Activated naive CD8-positive, alpha-beta T cell (primary cell): ENCODE results near the gene CCDC116.

Experiments used
- H3K27ac Mint-ChIP-seq: one replicate; pipeline ENCODE4 v1.8.0; 2021; ENCODE audit warnings: mixed read lengths
- H3K27me3 Mint-ChIP-seq: one replicate; pipeline ENCODE4 v1.8.0; 2021; ENCODE audit warnings: mixed read lengths
- H3K36me3 Mint-ChIP-seq: one replicate; pipeline ENCODE4 v1.8.0; 2021; ENCODE audit warnings: mixed read lengths
- H3K4me1 Mint-ChIP-seq: one replicate; pipeline ENCODE4 v1.8.0; 2021; ENCODE audit warnings: low read depth, mixed read lengths
- H3K4me3 Mint-ChIP-seq: one replicate; pipeline ENCODE4 v1.8.0; 2021; ENCODE audit warnings: mild to moderate bottlenecking, mixed read lengths
- H3K9me3 Mint-ChIP-seq: one replicate; pipeline ENCODE4 v1.8.0; 2021; ENCODE audit warnings: low read depth, mixed read lengths

CCDC116 gene

GRCh38 chr22:21622011-21622918 is 10.3 kb upstream of the CCDC116 start:
- peaks cover 24% of the 10 kb centered on the region for H3K4me1 Mint-ChIP-seq
- H3K4me3 Mint-ChIP-seq, result no peak overlapping the region
- no peaks in the 10 kb centered on the region for H3K9me3 Mint-ChIP-seq
- H3K36me3 Mint-ChIP-seq, result no peaks in the 10 kb centered on the region
- H3K27me3 Mint-ChIP-seq, result no peaks in the 10 kb centered on the region
- peak overlapping the region; percentile 58 for H3K27ac Mint-ChIP-seq

DNA sequence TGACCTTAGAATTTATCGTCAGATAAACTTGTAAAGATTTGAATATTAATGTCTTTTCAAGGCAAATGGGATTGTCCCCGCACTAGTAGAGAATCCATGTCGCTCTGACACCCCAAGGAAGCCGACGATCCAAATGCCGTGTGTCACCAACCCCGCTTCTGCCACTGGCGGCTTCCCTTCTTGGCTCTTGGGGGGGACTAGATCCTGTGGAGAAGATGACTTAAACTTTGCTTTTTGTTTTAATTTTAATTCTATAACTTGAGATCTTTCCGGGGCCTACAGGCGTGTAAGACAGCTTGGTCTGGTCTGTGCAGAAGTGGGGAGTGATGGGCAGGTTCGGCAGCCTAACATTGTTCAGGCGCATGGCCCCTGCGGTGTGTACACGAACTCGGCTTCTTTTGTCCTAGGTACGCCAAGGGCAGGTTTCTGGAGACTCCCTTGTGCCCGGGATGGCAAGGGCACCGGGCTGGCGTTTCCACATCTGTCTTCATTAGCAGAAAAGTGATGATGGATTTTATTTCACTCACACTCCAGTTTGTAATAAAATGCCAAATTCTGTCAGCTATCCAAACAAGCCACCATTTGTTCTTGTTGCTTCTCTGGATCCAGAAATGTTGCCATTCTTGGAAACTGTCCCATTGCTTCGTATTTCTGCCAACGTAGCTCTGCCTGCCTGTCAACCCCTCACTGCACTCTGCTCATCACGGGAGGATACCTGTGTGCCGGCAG is 9.5 kb upstream of the CCDC116 start:
- Mint-ChIP-seq H3K36me3 (peaks cover 4% of the 10 kb centered on the region), H3K27ac (peak overlapping the region; percentile 58), H3K4me1 (peaks cover 31% of the 10 kb centered on the region), H3K9me3 (no peaks in the 10 kb centered on the region), H3K4me3 (no peak overlapping the region), H3K27me3 (no peaks in the 10 kb centered on the region)

DNA sequence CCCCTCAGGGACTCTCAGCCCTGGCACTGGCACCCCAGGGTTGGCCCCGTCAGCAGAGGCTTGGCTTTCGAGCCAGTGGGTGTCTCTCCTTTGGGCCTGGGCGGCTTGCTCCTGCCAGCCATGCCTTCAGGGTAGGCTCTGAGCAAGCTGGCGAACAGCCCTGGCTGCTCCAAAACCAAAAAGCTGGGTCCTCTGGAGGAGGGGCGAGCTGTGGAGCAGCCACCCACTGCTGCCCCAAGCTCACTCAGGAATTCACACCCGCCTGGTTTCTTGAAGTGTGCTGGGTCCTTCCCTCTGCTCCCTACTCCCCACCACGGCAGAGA is 9.0 kb upstream of the CCDC116 start:
- peak overlapping the region; percentile 58 for H3K27ac Mint-ChIP-seq
- H3K4me3 Mint-ChIP-seq, result no peak overlapping the region
- H3K36me3 Mint-ChIP-seq, result peaks cover 4% of the 10 kb centered on the region
- no peaks in the 10 kb centered on the region for H3K27me3 Mint-ChIP-seq
- no peaks in the 10 kb centered on the region for H3K9me3 Mint-ChIP-seq
- peaks cover 34% of the 10 kb centered on the region for H3K4me1 Mint-ChIP-seq

DNA sequence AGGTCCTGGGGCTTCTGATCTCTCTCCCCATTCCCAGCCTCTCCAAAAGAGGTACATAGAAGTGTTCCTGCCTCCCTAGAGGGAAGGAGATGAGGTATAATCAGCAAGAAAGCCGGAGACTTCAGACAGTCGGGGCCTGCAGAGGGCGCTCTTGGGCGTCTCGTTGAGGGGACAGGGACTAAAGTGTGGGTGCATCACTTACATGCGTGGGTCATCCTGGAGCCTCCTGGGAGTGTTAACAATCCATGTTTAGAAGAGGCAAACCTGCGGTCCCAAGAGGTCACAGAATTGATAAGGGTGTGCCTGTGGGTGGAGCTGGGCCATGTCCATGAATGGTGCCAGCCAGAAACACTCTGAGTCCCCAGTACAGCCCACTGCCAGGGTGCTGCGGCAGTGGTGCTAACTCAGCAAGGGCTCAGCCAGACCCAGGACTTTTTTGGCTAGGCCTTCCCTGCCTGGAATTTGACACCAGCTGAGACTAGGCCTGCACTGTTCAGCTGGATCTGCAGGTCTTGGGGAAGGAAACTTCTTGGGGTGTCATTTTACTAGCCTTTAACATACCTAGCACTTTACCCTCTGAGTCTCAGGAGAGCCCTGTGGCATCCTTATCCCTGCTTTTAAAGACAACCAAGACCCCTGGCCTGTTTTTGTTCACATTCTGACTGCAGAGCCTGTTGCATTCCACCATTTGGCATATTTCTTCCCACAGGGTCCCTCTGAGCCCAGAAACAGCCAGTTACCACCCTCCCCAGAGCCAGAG is 8.3 kb upstream of the CCDC116 start:
- H3K27ac Mint-ChIP-seq, result peak overlapping the region; percentile 64
- no peak overlapping the region for H3K4me3 Mint-ChIP-seq
- no peaks in the 10 kb centered on the region for H3K27me3 Mint-ChIP-seq
- peaks cover 4% of the 10 kb centered on the region for H3K36me3 Mint-ChIP-seq
- peaks cover 35% of the 10 kb centered on the region for H3K4me1 Mint-ChIP-seq
- no peaks in the 10 kb centered on the region for H3K9me3 Mint-ChIP-seq

DNA sequence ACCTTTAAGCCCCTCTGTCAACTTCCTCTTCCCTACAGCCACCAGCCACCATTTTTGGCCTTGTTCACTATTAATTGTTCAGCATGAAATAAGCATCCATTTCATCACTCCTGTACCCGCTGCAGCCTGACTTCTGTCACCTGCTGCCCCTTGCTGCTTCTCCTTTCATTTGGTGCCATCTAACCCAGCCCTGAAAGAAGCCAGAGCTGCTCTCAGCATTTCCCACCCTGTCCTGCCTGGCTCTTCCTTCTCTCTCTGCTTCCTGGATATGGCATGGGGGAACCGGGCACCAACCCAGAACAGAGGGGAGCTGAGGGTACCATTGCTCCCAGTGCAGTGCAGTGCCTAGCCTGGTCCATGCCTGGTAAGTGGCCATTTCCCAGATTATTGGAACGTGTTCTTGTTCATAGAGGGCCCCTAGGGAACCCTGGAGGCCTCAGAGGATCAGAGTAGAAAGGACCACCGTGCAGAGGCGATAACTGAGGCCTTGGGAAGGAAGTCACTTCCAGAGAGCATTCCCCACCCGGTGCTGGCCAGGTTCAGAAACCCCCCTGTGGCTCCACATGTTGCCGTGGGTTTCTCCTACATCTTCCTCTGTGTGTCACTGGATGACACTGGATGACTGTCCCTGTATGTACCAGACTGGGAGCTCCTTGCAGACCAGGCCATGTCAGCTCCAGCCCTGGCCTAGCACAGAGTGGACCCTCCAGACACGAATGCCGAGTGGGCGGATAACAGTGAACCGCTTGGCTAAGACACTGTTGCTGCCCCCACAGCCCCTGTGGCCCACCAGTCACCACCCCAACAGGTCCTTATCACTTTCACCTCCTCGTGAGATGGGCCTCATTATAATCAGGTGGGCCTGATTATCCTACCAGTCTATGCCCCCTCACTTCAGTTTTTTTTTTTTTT is 7.4 kb upstream of the CCDC116 start:
- peaks cover 35% of the 10 kb centered on the region for H3K4me1 Mint-ChIP-seq
- peak overlapping the region; percentile 5 for H3K4me3 Mint-ChIP-seq
- peaks cover 4% of the 10 kb centered on the region for H3K36me3 Mint-ChIP-seq
- no peaks in the 10 kb centered on the region for H3K9me3 Mint-ChIP-seq
- H3K27ac Mint-ChIP-seq, result peak overlapping the region; percentile 35
- H3K27me3 Mint-ChIP-seq, result no peaks in the 10 kb centered on the region

GRCh38 chr22:21626073-21626734 is 6.4 kb upstream of the CCDC116 start:
- Mint-ChIP-seq H3K4me1 (peaks cover 38% of the 10 kb centered on the region), H3K27me3 (no peaks in the 10 kb centered on the region), H3K27ac (peak overlapping the region; percentile 83), H3K9me3 (no peaks in the 10 kb centered on the region), H3K4me3 (peak overlapping the region; percentile 59), H3K36me3 (peaks cover 4% of the 10 kb centered on the region)

DNA sequence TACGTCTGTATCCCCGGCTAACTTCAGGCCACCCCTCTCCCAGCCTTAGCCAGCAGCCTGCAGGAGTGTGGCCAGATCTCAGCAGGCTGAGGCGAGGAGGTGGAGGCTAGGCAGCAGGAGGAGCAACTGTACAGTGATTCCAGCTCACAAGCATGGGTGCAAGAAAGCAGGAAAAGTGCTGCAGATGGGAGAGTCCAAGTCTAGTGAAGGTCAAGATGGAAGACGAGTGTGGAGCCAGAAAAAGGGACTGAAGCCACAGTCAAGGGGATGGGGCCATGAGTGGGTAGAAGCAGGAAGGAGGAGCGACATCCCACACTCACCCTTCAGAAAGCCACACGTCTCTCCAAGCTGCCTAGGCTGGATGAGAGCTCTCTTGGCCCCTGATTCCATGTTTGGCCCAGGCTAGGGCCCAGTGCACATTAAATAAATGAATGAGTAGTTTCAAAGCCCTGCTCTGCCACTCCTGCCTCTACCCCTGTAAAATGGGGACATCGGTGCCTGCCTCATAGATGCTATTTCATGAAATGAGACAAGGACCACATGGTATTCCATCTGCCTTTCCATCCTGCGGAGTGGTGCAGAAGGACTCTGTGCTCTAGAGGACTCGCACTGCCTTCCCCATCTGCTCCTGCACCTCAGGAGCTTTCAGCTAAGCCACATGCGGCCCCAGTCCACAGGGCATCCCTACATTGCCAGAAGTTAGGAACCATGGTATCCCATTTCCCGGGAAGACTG is 5.7 kb upstream of the CCDC116 start:
- H3K9me3 Mint-ChIP-seq, result no peaks in the 10 kb centered on the region
- H3K27me3 Mint-ChIP-seq, result no peaks in the 10 kb centered on the region
- H3K4me3 Mint-ChIP-seq, result peak overlapping the region; percentile 93
- peaks cover 4% of the 10 kb centered on the region for H3K36me3 Mint-ChIP-seq
- H3K4me1 Mint-ChIP-seq, result peaks cover 40% of the 10 kb centered on the region
- H3K27ac Mint-ChIP-seq, result peak overlapping the region; percentile 92

DNA sequence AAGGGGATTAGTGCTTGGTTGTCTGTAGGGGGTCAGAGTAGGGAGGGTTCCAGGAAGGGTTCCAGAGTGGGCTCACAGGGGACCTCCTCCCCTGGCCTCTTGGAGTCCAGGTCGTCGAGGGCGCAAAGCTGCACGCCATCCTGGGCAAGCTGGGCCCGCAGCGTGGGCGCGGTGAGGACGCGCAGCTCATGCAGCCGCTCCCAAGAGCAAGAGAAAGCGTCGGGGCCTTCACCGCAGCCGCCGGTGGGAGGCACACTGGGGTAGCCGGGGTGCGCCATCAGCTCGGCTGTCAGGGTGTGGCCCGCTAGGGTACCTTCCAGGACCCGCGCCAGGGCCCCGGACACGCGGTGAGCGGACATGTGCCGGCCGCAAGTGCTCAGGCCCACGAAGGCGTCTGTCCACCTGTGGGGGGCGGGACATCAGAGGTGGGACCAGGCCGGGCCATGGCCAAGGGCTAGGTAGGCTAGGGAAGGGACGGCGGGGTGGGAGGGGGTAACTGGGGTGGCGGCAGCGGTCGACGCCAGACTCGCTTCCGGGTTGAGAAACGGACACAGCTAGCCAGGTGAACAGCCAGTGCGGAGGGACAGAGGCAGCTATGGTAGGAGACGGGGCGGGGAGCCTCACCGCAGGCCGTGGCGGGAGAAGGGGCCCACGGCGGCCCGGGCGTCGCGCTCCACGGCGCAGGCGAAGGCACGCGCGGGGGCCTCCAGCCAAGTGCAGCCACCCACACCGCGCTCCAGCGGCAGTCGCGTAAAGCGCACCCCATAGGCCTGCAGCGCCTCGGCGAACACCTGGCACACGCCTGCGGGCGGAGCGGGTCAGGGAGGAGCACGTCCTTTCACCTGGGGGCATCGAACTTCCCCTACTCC is 3.9 kb upstream of the CCDC116 start:
- Mint-ChIP-seq H3K27ac (peak overlapping the region; percentile 93), H3K4me1 (peaks cover 41% of the 10 kb centered on the region), H3K4me3 (peak overlapping the region; percentile 93), H3K36me3 (peaks cover 4% of the 10 kb centered on the region), H3K27me3 (no peaks in the 10 kb centered on the region), H3K9me3 (no peaks in the 10 kb centered on the region)

GRCh38 chr22:21629255-21630149 is 3.1 kb upstream of the CCDC116 start, which contains the start of gene YDJC:
Gene YDJC, minus strand, starts transcription at chr22:21630022. Its CDS starts 8 bp downstream, at chr22:21630014.
- H3K9me3 Mint-ChIP-seq, result no peaks in the 10 kb centered on the region
- peak within 1 kb of the TSS; percentile 93 for H3K4me3 Mint-ChIP-seq
- H3K27me3 Mint-ChIP-seq, result no peaks in the 10 kb centered on the region

DNA sequence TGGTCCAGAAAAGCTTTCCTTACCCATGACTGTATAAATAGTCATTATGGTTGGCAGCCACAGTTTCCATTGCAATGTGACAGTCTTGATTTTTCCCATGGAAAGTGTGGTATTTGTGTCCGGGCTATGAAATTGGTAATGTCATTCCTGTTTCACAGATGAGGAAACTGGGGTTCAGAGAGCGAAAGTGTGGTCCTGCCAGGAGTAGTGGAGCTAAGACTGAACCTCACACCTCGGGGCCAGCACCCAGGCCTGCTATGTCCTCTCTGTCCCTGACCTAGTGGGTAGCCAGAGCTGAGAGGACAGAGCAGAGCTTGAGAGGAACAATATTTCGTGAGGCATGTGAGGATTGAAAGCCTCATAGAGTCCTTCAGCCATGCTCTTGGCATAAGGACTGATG is 1.5 kb upstream of the CCDC116 start:
- H3K4me1 Mint-ChIP-seq, result peaks cover 35% of the 10 kb centered on the region
- no peak overlapping the region for H3K27ac Mint-ChIP-seq
- H3K36me3 Mint-ChIP-seq, result peaks cover 4% of the 10 kb centered on the region
- H3K27me3 Mint-ChIP-seq, result no peaks in the 10 kb centered on the region
- H3K4me3 Mint-ChIP-seq, result peak overlapping the region; percentile 68
- no peaks in the 10 kb centered on the region for H3K9me3 Mint-ChIP-seq

More at GRCh38 chr22:21629255-21630149, 3.1 kb upstream of the CCDC116 start, which contains the start of gene YDJC:
- Mint-ChIP-seq H3K36me3 (peaks cover 4% of the 10 kb centered on the region), H3K27ac (peak within 1 kb of the TSS; percentile 93), H3K4me1 (peaks cover 41% of the 10 kb centered on the region)

DNA sequence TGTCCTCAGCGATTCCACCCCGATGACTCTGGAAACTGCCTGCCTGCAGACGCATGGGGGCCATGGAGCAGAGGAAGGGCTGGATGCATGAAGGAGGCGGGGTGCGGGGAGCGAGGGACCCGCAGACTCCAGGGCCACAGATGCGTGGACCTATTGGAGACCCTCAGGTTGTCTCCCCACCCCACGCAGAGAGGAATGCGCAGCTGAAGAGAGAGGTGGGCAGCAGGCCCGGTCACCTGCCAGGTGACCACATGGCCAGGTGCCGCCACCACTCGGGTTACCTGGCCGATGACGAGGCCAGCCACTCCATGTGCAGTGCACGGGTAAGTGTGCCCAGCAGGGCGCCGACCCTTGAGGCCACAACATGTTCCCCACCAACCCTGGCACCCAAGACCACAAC is 371 bp downstream of the CCDC116 start:
- Mint-ChIP-seq H3K4me1 (peaks cover 19% of the 10 kb centered on the region), H3K27ac (no peak overlapping the region), H3K4me3 (no peak overlapping the region), H3K36me3 (peaks cover 2% of the 10 kb centered on the region), H3K9me3 (no peaks in the 10 kb centered on the region), H3K27me3 (no peaks in the 10 kb centered on the region)

DNA sequence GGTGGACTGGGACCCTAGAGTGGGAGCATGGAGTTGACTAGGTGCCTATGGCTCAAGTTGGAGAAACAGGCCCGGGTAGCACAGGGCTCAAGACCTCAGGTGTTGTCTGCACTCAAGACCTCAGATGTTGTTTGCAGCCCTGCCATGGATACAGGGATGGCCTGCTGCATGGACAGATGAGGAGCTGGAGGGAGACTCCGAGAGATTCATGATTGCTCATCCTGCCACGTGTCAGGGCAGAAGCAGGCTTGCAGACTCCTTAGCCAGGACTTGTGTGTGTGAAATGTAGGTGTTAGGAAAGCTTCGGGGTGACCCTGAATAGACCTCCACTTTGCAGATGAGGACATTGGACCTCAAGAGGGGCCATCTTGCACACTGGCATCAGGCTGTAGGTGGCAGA is 921 bp downstream of the CCDC116 start:
- no peaks in the 10 kb centered on the region for H3K9me3 Mint-ChIP-seq
- H3K27ac Mint-ChIP-seq, result no peak overlapping the region
- H3K4me1 Mint-ChIP-seq, result peaks cover 14% of the 10 kb centered on the region

More for the DNA sequence above, 921 bp downstream of the CCDC116 start:
- Mint-ChIP-seq H3K36me3 (no peaks in the 10 kb centered on the region), H3K27me3 (no peaks in the 10 kb centered on the region), H3K4me3 (no peak overlapping the region)
